ENCODE results near the gene PRKN.

PRKN gene

GRCh38 chr6:161546632-161547031, 1180.9 kb downstream of the PRKN start:
- Histone ChIP-seq H3K9me3 (replicated peaks; ENCODE audit: insufficient read depth, low read length) (no peaks in the 10 kb centered on the region), H3K4me1 (ENCODE audit: low read length) (peaks cover 27% of the 10 kb centered on the region; the same call in 1 of the 2 replicates), H3K4me2 (ENCODE audit: low read depth, low read length) (peak overlapping the region; percentile 15; the same call in 1 of the 2 replicates), H3K27me3 (replicated peaks; ENCODE audit: insufficient read depth, low read length) (no peaks in the 10 kb centered on the region), H2AFZ (ENCODE audit: low read length) (no peak overlapping the region), H3K79me2 (ENCODE audit: low read length) (no peaks in the 10 kb centered on the region), H3K36me3 (replicated peaks; ENCODE audit: insufficient read depth, low read length) (no peaks in the 10 kb centered on the region), H3K27ac (ENCODE audit: low read length) (peak overlapping the region; percentile 29; the same call in 1 of the 2 replicates), H3K9me2 (replicated peaks; ENCODE audit: insufficient read depth, low read length) (no peaks in the 10 kb centered on the region), H4K20me1 (ENCODE audit: insufficient read depth, low read length) (no peaks in the 10 kb centered on the region), H3F3A (ENCODE audit: insufficient read depth, low read length) (no peaks in the 10 kb centered on the region), H3K4me3 (ENCODE audit: low read length) (no peak overlapping the region), H3K9ac (ENCODE audit: low read length) (no peak overlapping the region)
- TF ChIP-seq CTCF (IDR thresholded peaks at IDR 0.05; ENCODE audit: low read length), result no peak
- TF ChIP-seq EZH2 (optimal IDR thresholded peaks at IDR 0.05; ENCODE audit: low read depth, low read length), result no peak
- no peak for TF ChIP-seq EZH2phosphoT487 (IDR thresholded peaks at IDR 0.05; ENCODE audit: low read length)
- peak; percentile 18 for DNase-seq

- peaks cover 29% of the 10 kb centered on the region; the same call in 1 of the 2 replicates for H3K4me1 ChIP-seq (ENCODE audit: low read length)
- no peaks in the 10 kb centered on the region for H3F3A ChIP-seq (ENCODE audit: insufficient read depth, low read length)
- H3K9me3 ChIP-seq (replicated peaks; ENCODE audit: insufficient read depth, low read length), result no peaks in the 10 kb centered on the region
- H3K4me2 ChIP-seq (ENCODE audit: low read depth, low read length), result peak overlapping the region; percentile 15; the same call in 1 of the 2 replicates
- no peak overlapping the region for H3K9ac ChIP-seq (ENCODE audit: low read length)
- no peaks in the 10 kb centered on the region for H3K79me2 ChIP-seq (ENCODE audit: low read length)
- no peaks in the 10 kb centered on the region for H3K36me3 ChIP-seq (replicated peaks; ENCODE audit: insufficient read depth, low read length)
- H3K27ac ChIP-seq (ENCODE audit: low read length), result no peak overlapping the region
- TF ChIP-seq EZH2phosphoT487 (IDR thresholded peaks at IDR 0.05; ENCODE audit: low read length) (no peak), EZH2 (optimal IDR thresholded peaks at IDR 0.05; ENCODE audit: low read depth, low read length) (no peak), CTCF (IDR thresholded peaks at IDR 0.05; ENCODE audit: low read length) (no peak)
- H3K4me3 ChIP-seq (ENCODE audit: low read length), result no peak overlapping the region
- H2AFZ ChIP-seq (ENCODE audit: low read length), result no peak overlapping the region
- H3K27me3 ChIP-seq (replicated peaks; ENCODE audit: insufficient read depth, low read length), result no peaks in the 10 kb centered on the region
- H3K9me2 ChIP-seq (replicated peaks; ENCODE audit: insufficient read depth, low read length), result no peaks in the 10 kb centered on the region
- no peak for DNase-seq
- no peaks in the 10 kb centered on the region for H4K20me1 ChIP-seq (ENCODE audit: insufficient read depth, low read length)
Observed at GRCh38 chr6:161545741-161546140, 1181.8 kb downstream of the PRKN start.

GRCh38 chr6:161544801-161545480, 1182.6 kb downstream of the PRKN start:
- Histone ChIP-seq H3K27me3 (replicated peaks; ENCODE audit: insufficient read depth, low read length) (no peaks in the 10 kb centered on the region), H2AFZ (ENCODE audit: low read length) (no peak overlapping the region), H3K9ac (ENCODE audit: low read length) (no peak overlapping the region), H3K9me3 (replicated peaks; ENCODE audit: insufficient read depth, low read length) (no peaks in the 10 kb centered on the region), H3K36me3 (replicated peaks; ENCODE audit: insufficient read depth, low read length) (no peaks in the 10 kb centered on the region), H3K4me2 (ENCODE audit: low read depth, low read length) (no peak overlapping the region), H3K4me3 (ENCODE audit: low read length) (no peak overlapping the region), H3K9me2 (replicated peaks; ENCODE audit: insufficient read depth, low read length) (no peaks in the 10 kb centered on the region), H3F3A (ENCODE audit: insufficient read depth, low read length) (no peaks in the 10 kb centered on the region), H3K79me2 (ENCODE audit: low read length) (no peaks in the 10 kb centered on the region), H3K4me1 (ENCODE audit: low read length) (peaks cover 34% of the 10 kb centered on the region), H3K27ac (ENCODE audit: low read length) (no peak overlapping the region), H4K20me1 (ENCODE audit: insufficient read depth, low read length) (no peaks in the 10 kb centered on the region)
- TF ChIP-seq CTCF (IDR thresholded peaks at IDR 0.05; ENCODE audit: low read length), result no peak
- TF ChIP-seq EZH2 (optimal IDR thresholded peaks at IDR 0.05; ENCODE audit: low read depth, low read length), result no peak
- no peak for TF ChIP-seq EZH2phosphoT487 (IDR thresholded peaks at IDR 0.05; ENCODE audit: low read length)
- no peak for DNase-seq
